Measurements from ENCODE around the gene MAST4.

The MAST4 gene

DNA sequence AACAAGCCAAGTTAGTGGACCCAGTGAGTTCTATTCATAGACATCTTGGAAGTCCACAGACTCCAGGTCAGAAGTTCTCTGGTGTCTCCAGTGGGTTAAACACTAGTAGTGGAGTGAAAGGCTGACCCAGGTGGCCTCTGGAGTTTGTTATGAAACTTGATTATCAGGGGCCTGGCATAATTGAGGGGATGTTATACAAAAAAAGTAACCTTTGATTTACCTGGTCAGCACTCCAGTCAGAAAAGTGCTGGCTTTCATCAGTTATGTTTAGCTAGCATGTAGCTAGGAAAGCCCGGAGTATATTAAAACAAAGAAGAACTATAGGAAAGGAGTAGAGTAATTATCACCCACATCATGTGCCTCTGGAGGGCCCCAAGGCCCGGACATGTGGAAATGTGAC lies 429.3 kb downstream of the MAST4 start:
- Histone ChIP-seq H3K27me3 (replicated peaks; ENCODE audit: control insufficient read depth, insufficient read depth, low read length) (no peaks in the 10 kb centered on the region), H3K4me3 (replicated peaks; ENCODE audit: low read depth, low read length) (no peak overlapping the region), H3K36me3 (ENCODE audit: control insufficient read depth, insufficient read depth, low read length) (no peaks in the 10 kb centered on the region)
- no peak for DNase-seq (ENCODE audit: extremely low read depth, insufficient read length)
- TF ChIP-seq CTCF (IDR thresholded peaks at IDR 0.05; ENCODE audit: insufficient read depth, low read length, poor library complexity, severe bottlenecking), result no peak

- Histone ChIP-seq H3K4me3 (replicated peaks; ENCODE audit: low read depth, low read length) (no peak overlapping the region), H3K27me3 (replicated peaks; ENCODE audit: control insufficient read depth, insufficient read depth, low read length) (no peaks in the 10 kb centered on the region), H3K36me3 (ENCODE audit: control insufficient read depth, insufficient read depth, low read length) (no peaks in the 10 kb centered on the region)
- DNase-seq (ENCODE audit: extremely low read depth, insufficient read length), result no peak
- TF ChIP-seq CTCF (IDR thresholded peaks at IDR 0.05; ENCODE audit: insufficient read depth, low read length, poor library complexity, severe bottlenecking), result no peak
These were observed 430.1 kb downstream of the MAST4 start for GRCh38 chr5:67026278-67026677.

GRCh38 chr5:67027171-67027570 lies 431.0 kb downstream of the MAST4 start:
- no peak for TF ChIP-seq CTCF (IDR thresholded peaks at IDR 0.05; ENCODE audit: insufficient read depth, low read length, poor library complexity, severe bottlenecking)
- H3K4me3 ChIP-seq (replicated peaks; ENCODE audit: low read depth, low read length), result no peak overlapping the region
- H3K36me3 ChIP-seq (ENCODE audit: control insufficient read depth, insufficient read depth, low read length), result no peaks in the 10 kb centered on the region
- no peaks in the 10 kb centered on the region for H3K27me3 ChIP-seq (replicated peaks; ENCODE audit: control insufficient read depth, insufficient read depth, low read length)
- no peak for DNase-seq (ENCODE audit: extremely low read depth, insufficient read length)

DNA sequence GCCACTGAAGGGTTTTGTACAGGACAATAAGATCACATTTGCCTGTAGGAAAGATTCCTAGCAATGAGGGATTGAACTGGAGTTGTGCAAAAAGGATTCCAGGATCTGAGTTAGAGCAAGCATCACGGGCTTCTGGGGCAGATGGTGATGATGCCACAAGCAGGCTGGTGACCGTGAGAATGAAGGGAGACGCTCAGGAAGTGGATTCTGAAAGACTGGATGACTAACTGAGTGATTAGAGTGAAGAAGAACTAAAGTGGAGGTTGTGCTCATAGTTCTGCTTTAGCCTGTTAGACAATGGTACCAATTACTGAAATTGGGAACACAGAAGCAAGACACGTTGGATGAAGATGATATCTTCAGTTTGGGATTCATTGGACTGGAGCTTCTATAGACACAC lies 432.2 kb downstream of the MAST4 start:
- Histone ChIP-seq H3K27me3 (replicated peaks; ENCODE audit: control insufficient read depth, insufficient read depth, low read length) (no peaks in the 10 kb centered on the region), H3K36me3 (ENCODE audit: control insufficient read depth, insufficient read depth, low read length) (no peaks in the 10 kb centered on the region), H3K4me3 (replicated peaks; ENCODE audit: low read depth, low read length) (no peak overlapping the region)
- no peak for DNase-seq (ENCODE audit: extremely low read depth, insufficient read length)
- TF ChIP-seq CTCF (IDR thresholded peaks at IDR 0.05; ENCODE audit: insufficient read depth, low read length, poor library complexity, severe bottlenecking), result no peak

DNA sequence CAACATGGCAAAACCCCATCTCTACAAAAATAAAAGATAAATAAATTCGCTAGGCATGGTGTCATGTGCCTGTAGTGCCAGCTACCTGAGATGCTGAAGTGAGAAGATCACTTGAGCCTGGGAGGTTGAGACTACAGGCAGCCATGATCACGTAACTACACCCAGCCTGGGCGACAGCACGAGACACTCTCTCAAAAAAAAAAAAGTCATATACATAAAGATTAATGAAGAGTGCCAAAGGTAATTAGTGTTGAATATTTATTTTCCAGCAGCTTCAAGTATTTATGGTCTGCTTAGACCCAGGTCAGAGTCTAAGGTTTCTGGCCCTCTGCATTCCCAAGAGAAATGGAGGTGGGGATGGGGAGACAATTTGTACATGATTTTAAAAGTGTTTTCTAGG lies 432.7 kb downstream of the MAST4 start:
- no peaks in the 10 kb centered on the region for H3K36me3 ChIP-seq (ENCODE audit: control insufficient read depth, insufficient read depth, low read length)
- H3K4me3 ChIP-seq (replicated peaks; ENCODE audit: low read depth, low read length), result no peak overlapping the region
- no peak for DNase-seq (ENCODE audit: extremely low read depth, insufficient read length)
- no peak for TF ChIP-seq CTCF (IDR thresholded peaks at IDR 0.05; ENCODE audit: insufficient read depth, low read length, poor library complexity, severe bottlenecking)
- H3K27me3 ChIP-seq (replicated peaks; ENCODE audit: control insufficient read depth, insufficient read depth, low read length), result no peaks in the 10 kb centered on the region

DNA sequence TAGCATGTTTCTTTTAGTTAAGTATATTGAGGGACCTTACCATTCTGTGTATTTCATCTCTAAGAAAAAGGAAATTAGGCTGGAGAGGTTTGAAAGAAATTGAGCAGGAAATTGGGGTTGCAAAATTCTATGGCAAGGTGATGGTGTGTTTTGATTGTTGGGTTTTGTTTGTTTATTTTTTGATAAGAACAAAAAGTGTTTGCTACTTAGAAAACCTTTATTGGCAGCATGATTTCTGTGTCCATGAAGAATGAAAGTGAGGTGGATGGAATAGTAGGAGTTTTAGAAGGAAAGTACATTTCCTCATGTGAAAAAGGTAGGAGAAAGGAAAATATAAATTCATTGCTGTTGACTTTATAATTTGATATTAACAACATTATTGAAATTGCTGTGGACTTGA lies 433.3 kb downstream of the MAST4 start:
- no peak for DNase-seq (ENCODE audit: extremely low read depth, insufficient read length)
- H3K4me3 ChIP-seq (replicated peaks; ENCODE audit: low read depth, low read length), result no peak overlapping the region
- no peak for TF ChIP-seq CTCF (IDR thresholded peaks at IDR 0.05; ENCODE audit: insufficient read depth, low read length, poor library complexity, severe bottlenecking)
- H3K36me3 ChIP-seq (ENCODE audit: control insufficient read depth, insufficient read depth, low read length), result no peaks in the 10 kb centered on the region
- H3K27me3 ChIP-seq (replicated peaks; ENCODE audit: control insufficient read depth, insufficient read depth, low read length), result no peaks in the 10 kb centered on the region

All from GM06990 (cell line).